IMR-90 (cell line): ENCODE data around the gene ATG12. TPM values are rescaled to one million over a fixed set of nuclear protein-coding genes. Genes with fewer than 3 reads are reported as not detected.

Source experiments
- ATAC-seq: fragments of 200-7000 bp; cut with Tn5 transposase; 2 replicates; pipeline ENCODE4 v1.9.1; 2020; ENCODE audit warnings: low read depth, mild to moderate bottlenecking, moderate library complexity
- BruUV-seq: library from RNA; stranded (reverse); fragments of 400-500 nt; replicated peaks from 2 replicates; lab custom pipeline; 2021; lab: Mats Ljungman, UMichigan
- CTCF ChIA-PET: fragments of 300-600 bp; formaldehyde crosslinking; extraction: SDS; loops from one replicate; lab custom pipeline; 2021; ENCODE audit warnings: antibody characterized with exemption; lab: Yijun Ruan, JAX
- POLR2A ChIA-PET: fragments of 300-600 bp; sonication (Branson Sonifier 250); formaldehyde crosslinking; loops from one replicate; lab custom pipeline; 2022; ENCODE audit warnings: antibody characterized with exemption; ENCODE audit not compliant: unreplicated experiment; lab: Charles Lee
- DNase-seq: peaks from one replicate; pipeline ENCODE4 v3.0.0; 2013
- H2AFZ ChIP-seq: replicated peaks from 2 replicates; pipeline ENCODE3; 2013; ENCODE audit warnings: low read length, mild to moderate bottlenecking; ENCODE audit not compliant: poor library complexity
- H2AK5ac ChIP-seq: 2 replicates; pipeline ENCODE4 v1.6.1; 2013; ENCODE audit warnings: low read depth, low read length, inconsistent platforms
- H2AK9ac ChIP-seq: replicated peaks from 2 replicates; pipeline ENCODE3; 2013; ENCODE audit warnings: mild to moderate bottlenecking, low read depth, low read length, moderate library complexity; ENCODE audit not compliant: poor library complexity
- H2BK120ac ChIP-seq: 2 replicates; pipeline ENCODE4 v1.6.1; 2013; ENCODE audit warnings: low read depth, low read length, inconsistent platforms
- H2BK15ac ChIP-seq: 3 replicates; pipeline ENCODE4 v1.6.1; 2013; ENCODE audit warnings: low read depth, low read length, inconsistent platforms
- H2BK20ac ChIP-seq: 2 replicates; pipeline ENCODE4 v1.6.1; 2013; ENCODE audit warnings: low read depth, mild to moderate bottlenecking, inconsistent platforms, low read length, moderate library complexity
- H2BK5ac ChIP-seq: 2 replicates; pipeline ENCODE4 v1.6.1; 2013; ENCODE audit warnings: mild to moderate bottlenecking, low read depth, low read length, inconsistent platforms; ENCODE audit not compliant: poor library complexity, severe bottlenecking
- H3K14ac ChIP-seq: replicated peaks from 2 replicates; pipeline ENCODE4 v1.6.1; 2013; ENCODE audit warnings: low read depth, low read length, inconsistent platforms
- H3K18ac ChIP-seq: 2 replicates; pipeline ENCODE4 v1.6.1; 2013; ENCODE audit warnings: low read depth, low read length, control low read depth
- H3K23ac ChIP-seq: 2 replicates; pipeline ENCODE4 v1.6.1; 2013; ENCODE audit warnings: low read depth, low read length, inconsistent platforms
- H3K27ac ChIP-seq: 2 replicates; pipeline ENCODE4 v1.5.1; 2013; ENCODE audit warnings: mild to moderate bottlenecking, control low read depth, low read length; ENCODE audit not compliant: insufficient read depth
- H3K27me3 ChIP-seq: 2 replicates; pipeline ENCODE4 v1.6.1; 2013; ENCODE audit warnings: low read length; ENCODE audit not compliant: control insufficient read depth, insufficient read depth
- H3K36me3 ChIP-seq: 2 replicates; pipeline ENCODE4 v1.6.1; 2013; ENCODE audit warnings: low read length, mixed read lengths; ENCODE audit not compliant: control insufficient read depth, insufficient read depth
- H3K4ac ChIP-seq: 2 replicates; pipeline ENCODE4 v1.6.1; 2013; ENCODE audit warnings: low read depth, low read length, inconsistent platforms
- H3K4me1 ChIP-seq: 2 replicates; pipeline ENCODE4 v1.6.1; 2013; ENCODE audit warnings: low read length, mixed read lengths; ENCODE audit not compliant: control insufficient read depth, insufficient read depth
- H3K4me2 ChIP-seq: 2 replicates; pipeline ENCODE4 v1.6.1; 2013; ENCODE audit warnings: low read depth, mild to moderate bottlenecking, control low read depth, low read length, moderate library complexity
- H3K4me3 ChIP-seq: 2 replicates; pipeline ENCODE4 v1.5.1; 2013; ENCODE audit warnings: low read depth, mild to moderate bottlenecking, control low read depth, low read length, moderate library complexity; ENCODE audit not compliant: insufficient read depth
- H3K56ac ChIP-seq: 2 replicates; pipeline ENCODE4 v1.6.1; 2013; ENCODE audit warnings: low read length, inconsistent platforms; ENCODE audit not compliant: insufficient read depth; ENCODE audit errors: extremely low read depth
- H3K79me1 ChIP-seq, 2 experiments: 2 replicates each; pipeline ENCODE4 v1.6.1; 2013; ENCODE audit warnings: low read length in 2 of 2, inconsistent platforms in 1 of 2, low read depth in 1 of 2
- H3K9ac ChIP-seq: 2 replicates; pipeline ENCODE4 v1.6.1; 2013; ENCODE audit warnings: low read depth, low read length, control low read depth
- H3K9me1 ChIP-seq: 2 replicates; pipeline ENCODE4 v1.6.1; 2013; ENCODE audit warnings: low read length, inconsistent platforms; ENCODE audit not compliant: insufficient read depth
- H3K9me3 ChIP-seq: 2 replicates; pipeline ENCODE4 v1.6.1; 2013; ENCODE audit warnings: low read length; ENCODE audit not compliant: control insufficient read depth, insufficient read depth
- H4K20me1 ChIP-seq: 2 replicates; pipeline ENCODE4 v1.6.1; 2013; ENCODE audit warnings: low read length, inconsistent platforms; ENCODE audit not compliant: insufficient read depth
- H4K5ac ChIP-seq: 2 replicates; pipeline ENCODE4 v1.6.1; 2013; ENCODE audit warnings: mild to moderate bottlenecking, low read depth, low read length, control low read depth
- H4K8ac ChIP-seq, 2 experiments: 2 replicates each; pipeline ENCODE4 v1.6.1; 2013; ENCODE audit warnings: low read depth in 2 of 2, low read length in 2 of 2, control low read depth in 1 of 2, inconsistent platforms in 1 of 2
- H4K91ac ChIP-seq: 2 replicates; pipeline ENCODE4 v1.6.1; 2013; ENCODE audit warnings: low read depth, low read length, inconsistent platforms; ENCODE audit not compliant: insufficient read depth
- BHLHE40 ChIP-seq: fragments of 150-350 bp; IDR thresholded peaks from 2 replicates; pipeline ENCODE4 v1.6.1; 2016; ENCODE audit warnings: mild to moderate bottlenecking, low read depth, low read length
- CEBPB ChIP-seq: IDR thresholded peaks from 2 replicates; pipeline ENCODE4 v1.6.1; 2012; ENCODE audit warnings: low read depth, low read length, improper control_type of control experiment
- CHD1 ChIP-seq: IDR thresholded peaks from 2 replicates; pipeline ENCODE4 v1.6.1; 2012; ENCODE audit warnings: low read depth, low read length, improper control_type of control experiment
- FOS ChIP-seq: fragments of 150-350 bp; IDR thresholded peaks from 2 replicates; pipeline ENCODE4 v1.6.1; 2016; ENCODE audit warnings: low read depth, low read length
- MAFK ChIP-seq: IDR thresholded peaks from 2 replicates; pipeline ENCODE4 v1.6.1; 2012; ENCODE audit warnings: low read depth, low read length, improper control_type of control experiment
- MAZ ChIP-seq: IDR thresholded peaks from 2 replicates; pipeline ENCODE4 v1.6.1; 2012; ENCODE audit warnings: low read depth, mild to moderate bottlenecking, low read length, improper control_type of control experiment, moderate library complexity, borderline replicate concordance
- MXI1 ChIP-seq: IDR thresholded peaks from 2 replicates; pipeline ENCODE4 v1.6.1; 2012; ENCODE audit warnings: low read depth, mild to moderate bottlenecking, low read length, moderate library complexity, borderline replicate concordance
- NFE2L2 ChIP-seq: fragments of 150-350 bp; IDR thresholded peaks from 2 replicates; pipeline ENCODE4 v1.6.1; 2016; ENCODE audit warnings: low read depth, mild to moderate bottlenecking, low read length
- POLR2A ChIP-seq: IDR thresholded peaks from 2 replicates; pipeline ENCODE4 v1.6.1; 2012; ENCODE audit warnings: mild to moderate bottlenecking, low read depth, low read length
- RAD21 ChIP-seq: IDR thresholded peaks from 2 replicates; pipeline ENCODE4 v1.6.1; 2012; ENCODE audit warnings: low read length, improper control_type of control experiment
- RCOR1 ChIP-seq: IDR thresholded peaks from 2 replicates; pipeline ENCODE4 v1.6.1; 2012; ENCODE audit warnings: mild to moderate bottlenecking, low read length, improper control_type of control experiment; ENCODE audit not compliant: insufficient replicate concordance
- RFX5 ChIP-seq: IDR thresholded peaks from 2 replicates; pipeline ENCODE4 v1.8.0; 2012; ENCODE audit warnings: low read depth, mild to moderate bottlenecking, low read length, moderate library complexity
- SMC3 ChIP-seq: fragments of 150-350 bp; IDR thresholded peaks from 2 replicates; pipeline ENCODE4 v1.6.1; 2016; ENCODE audit warnings: low read depth, mild to moderate bottlenecking, antibody characterized with exemption, low read length, moderate library complexity
- USF2 ChIP-seq: fragments of 150-350 bp; IDR thresholded peaks from 2 replicates; pipeline ENCODE4 v1.6.1; 2017; ENCODE audit warnings: mild to moderate bottlenecking, antibody characterized with exemption, low read length, low read depth
- WGBS, 2 experiments: methylation state at CpG; one replicate each; pipeline versions ENCODE4 v1.1.5 to v1.1.7; 2013; ENCODE audit warnings: missing lambda C conversion rate in 2 of 2; ENCODE audit not compliant: insufficient read length in 1 of 2; ENCODE audit errors: extremely low coverage in 2 of 2; 5-methylcytosine and 5-hydroxymethylcytosine counted together
- dilution Hi-C: fragments of 300-500 bp; cut with HindIII; formaldehyde crosslinking; loops from one replicate; pipeline ENCODE4 v1.14.3; 2018; ENCODE audit warnings: low sequenced_read_pairs; ENCODE audit not compliant: unreplicated experiment
- in situ Hi-C: fragments of 300-500 bp; cut with MboI; formaldehyde crosslinking; loops from 3 replicates; pipeline ENCODE4 v1.14.3; 2019; ENCODE audit warnings: low sequenced_read_pairs, inconsistent platforms, mixed read lengths
- intact Hi-C: fragments of 100-400 bp; cut with micrococcal nuclease; formaldehyde crosslinking; loops from 2 replicates; pipeline ENCODE4 v1.10.0; 2022
- polyA plus RNA-seq, 3 experiments: library from polyadenylated mRNA; depleted of rRNA; stranded (reverse); fragments of >200 nt; gene quantifications; 2 replicates each; pipeline ENCODE4 v1.2.3, GENCODE V29; 2012; ENCODE audit warnings: low replicate concordance in 1 of 3
- total RNA-seq: library from RNA; depleted of rRNA; stranded (reverse); fragments of >200 nt; gene quantifications from 2 replicates; pipeline ENCODE4 v1.2.3, GENCODE V29; 2012
- TF ChIP-seq, protein P1 (sequence below): conservative IDR thresholded peaks from 2 replicates; pipeline ENCODE4 v1.5.1; 2012; ENCODE audit warnings: mild to moderate bottlenecking, low read depth, low read length, improper control_type of control experiment
- TF ChIP-seq, protein P2 (sequence below): fragments of 150-350 bp; IDR thresholded peaks from 2 replicates; pipeline ENCODE4 v1.6.1; 2016; ENCODE audit warnings: low read depth, mild to moderate bottlenecking, low read length, moderate library complexity, borderline replicate concordance

Gene ATG12
- total and polyA plus RNA-seq, 2 of the 4 experiments (the other 2 are of a cell fraction): 68.0 to 95.7 TPM

DNA sequence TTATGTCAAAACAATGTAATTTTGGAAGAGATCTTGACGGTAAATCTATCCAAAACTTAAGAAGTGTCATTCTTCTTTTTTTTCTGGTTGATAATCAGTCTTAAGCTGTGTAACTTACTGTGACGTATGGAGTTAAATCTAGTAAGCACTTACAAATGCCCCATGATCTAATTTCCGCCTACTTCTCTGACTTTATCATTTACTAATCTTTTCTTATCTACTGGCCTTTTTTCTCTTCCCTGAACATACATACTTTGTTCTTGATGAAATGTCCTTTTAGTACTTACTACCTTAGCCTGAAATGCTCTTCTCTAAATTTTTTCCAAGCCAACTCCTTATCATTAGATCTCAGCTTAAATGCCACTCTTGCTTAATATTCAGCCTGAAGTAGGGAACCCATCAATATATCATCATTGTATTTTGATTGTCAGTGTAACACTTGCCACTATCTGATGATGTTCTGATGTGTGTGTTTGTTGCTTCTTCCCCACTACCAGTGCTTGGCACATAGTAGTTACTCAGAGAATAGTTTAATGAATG, 28.0 kb upstream of the ATG12 start:
- no peak overlapping the region for H3K14ac ChIP-seq
- no peak for DNase-seq
- intact Hi-C loops: no loop called here

More for the DNA sequence above, 28.0 kb upstream of the ATG12 start:
- Histone ChIP-seq H3K4me2 (no peak overlapping the region), H3K9ac (no peak overlapping the region), H2BK20ac (no peak overlapping the region), H3K9me1 (peaks cover 3% of the 10 kb centered on the region; the same call in 1 of the 2 replicates), H3K79me1 (peaks cover 11 to 19% of the 10 kb centered on the region in 2 experiments), H3K4me3 (no peak overlapping the region), H2AFZ (no peak overlapping the region), H2AK5ac (no peak overlapping the region), H3K18ac (no peak overlapping the region), H3K36me3 (peaks cover 2% of the 10 kb centered on the region; the same call in 1 of the 2 replicates), H3K27me3 (no peaks in the 10 kb centered on the region), H4K91ac (no peak overlapping the region), H4K5ac (no peak overlapping the region), H4K8ac (no peak overlapping the region), H3K56ac (no peak overlapping the region), H4K20me1 (peaks cover 6% of the 10 kb centered on the region; the same call in 1 of the 2 replicates), H2BK120ac (no peak overlapping the region), H3K9me3 (no peaks in the 10 kb centered on the region), H2AK9ac (no peak overlapping the region), H2BK5ac (no peak overlapping the region), H2BK15ac (no peak overlapping the region), H3K23ac (no peak overlapping the region), H3K27ac (no peak overlapping the region), H3K4me1 (no peaks in the 10 kb centered on the region), H3K4ac (no peak overlapping the region)
- POLR2A ChIA-PET: no interaction called here
- in situ Hi-C loops: no loop called here
- TF ChIP-seq POLR2A: no peak
- TF ChIP-seq, protein P1, sequence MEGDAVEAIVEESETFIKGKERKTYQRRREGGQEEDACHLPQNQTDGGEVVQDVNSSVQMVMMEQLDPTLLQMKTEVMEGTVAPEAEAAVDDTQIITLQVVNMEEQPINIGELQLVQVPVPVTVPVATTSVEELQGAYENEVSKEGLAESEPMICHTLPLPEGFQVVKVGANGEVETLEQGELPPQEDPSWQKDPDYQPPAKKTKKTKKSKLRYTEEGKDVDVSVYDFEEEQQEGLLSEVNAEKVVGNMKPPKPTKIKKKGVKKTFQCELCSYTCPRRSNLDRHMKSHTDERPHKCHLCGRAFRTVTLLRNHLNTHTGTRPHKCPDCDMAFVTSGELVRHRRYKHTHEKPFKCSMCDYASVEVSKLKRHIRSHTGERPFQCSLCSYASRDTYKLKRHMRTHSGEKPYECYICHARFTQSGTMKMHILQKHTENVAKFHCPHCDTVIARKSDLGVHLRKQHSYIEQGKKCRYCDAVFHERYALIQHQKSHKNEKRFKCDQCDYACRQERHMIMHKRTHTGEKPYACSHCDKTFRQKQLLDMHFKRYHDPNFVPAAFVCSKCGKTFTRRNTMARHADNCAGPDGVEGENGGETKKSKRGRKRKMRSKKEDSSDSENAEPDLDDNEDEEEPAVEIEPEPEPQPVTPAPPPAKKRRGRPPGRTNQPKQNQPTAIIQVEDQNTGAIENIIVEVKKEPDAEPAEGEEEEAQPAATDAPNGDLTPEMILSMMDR: no peak
- no peak for TF ChIP-seq RAD21
- no peak for TF ChIP-seq MAFK
- TF ChIP-seq MXI1: no peak
- TF ChIP-seq MAZ: no peak
- TF ChIP-seq, protein P2, sequence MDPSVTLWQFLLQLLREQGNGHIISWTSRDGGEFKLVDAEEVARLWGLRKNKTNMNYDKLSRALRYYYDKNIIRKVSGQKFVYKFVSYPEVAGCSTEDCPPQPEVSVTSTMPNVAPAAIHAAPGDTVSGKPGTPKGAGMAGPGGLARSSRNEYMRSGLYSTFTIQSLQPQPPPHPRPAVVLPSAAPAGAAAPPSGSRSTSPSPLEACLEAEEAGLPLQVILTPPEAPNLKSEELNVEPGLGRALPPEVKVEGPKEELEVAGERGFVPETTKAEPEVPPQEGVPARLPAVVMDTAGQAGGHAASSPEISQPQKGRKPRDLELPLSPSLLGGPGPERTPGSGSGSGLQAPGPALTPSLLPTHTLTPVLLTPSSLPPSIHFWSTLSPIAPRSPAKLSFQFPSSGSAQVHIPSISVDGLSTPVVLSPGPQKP: no peak
- no peak for TF ChIP-seq RFX5
- no peak for TF ChIP-seq SMC3
- no peak for TF ChIP-seq CHD1
- no peak for TF ChIP-seq USF2
- TF ChIP-seq RCOR1: no peak
- no peak for TF ChIP-seq FOS
- TF ChIP-seq CEBPB: no peak
- TF ChIP-seq BHLHE40: no peak
- no peak for TF ChIP-seq NFE2L2
- BruUV-seq: no TSS peak
- CTCF ChIA-PET: no interaction called here
- dilution Hi-C loops: no loop called here
- ATAC-seq: no peak
- no CpG with 5 or more reads among the region's 3 CpGs for WGBS, 2 experiments
